Spinal cord (tissue), 10 donors: ENCODE data around the gene STAG3. TPM values are rescaled to one million over a fixed set of nuclear protein-coding genes. Genes with fewer than 3 reads are reported as not detected.
"Not testable (repeated sequence)": the region's sequence is repeated elsewhere in the genome, so short reads cannot be mapped to it uniquely, and the experiment has no call there.

ENCODE experiments used
- DNase-seq, 6 donors: peaks; one replicate each; pipeline versions ENCODE4 v3.0.0 to v3.0.0-alpha.2; 2013 to 2015; ENCODE audit warnings: low spot score in 6 of 6, low read depth in 4 of 6
- H3K27ac ChIP-seq: one replicate; pipeline ENCODE4 v1.5.1; 2013; ENCODE audit warnings: low read depth, low read length, control low read depth
- H3K27me3 ChIP-seq: one replicate; pipeline ENCODE4 v1.6.1; 2013; ENCODE audit warnings: low read length; ENCODE audit not compliant: control insufficient read depth, insufficient read depth
- H3K36me3 ChIP-seq: one replicate; pipeline ENCODE4 v1.6.1; 2013; ENCODE audit warnings: low read length; ENCODE audit not compliant: control insufficient read depth, insufficient read depth
- H3K4me1 ChIP-seq: one replicate; pipeline ENCODE4 v1.6.1; 2013; ENCODE audit warnings: low read length; ENCODE audit not compliant: control insufficient read depth, insufficient read depth
- H3K4me3 ChIP-seq: one replicate; pipeline ENCODE4 v1.5.1; 2013; ENCODE audit warnings: low read depth, low read length, control low read depth
- H3K9me3 ChIP-seq: one replicate; pipeline ENCODE4 v1.6.1; 2013; ENCODE audit warnings: low read length; ENCODE audit not compliant: control insufficient read depth, insufficient read depth
- WGBS: methylation state at CpG from one replicate; pipeline ENCODE4 v1.1.5; 2013; ENCODE audit warnings: missing lambda C conversion rate; ENCODE audit not compliant: insufficient coverage; 5-methylcytosine and 5-hydroxymethylcytosine counted together
- polyA plus RNA-seq, 2 donors: library from polyadenylated mRNA; unstranded; fragments of 120-200 nt; gene quantifications; one replicate each; pipeline ENCODE4 v1.2.1, GENCODE V29; 2013; ENCODE audit not compliant: insufficient read length in 2 of 2
- total RNA-seq, 2 donors: library from RNA; depleted of rRNA in 1 of 2; stranded (reverse); fragments of 120-200 nt in 1 of 2; fragments of >200 nt in 1 of 2; gene quantifications; one replicate each; pipeline versions ENCODE4 v1.2.3 to v1.2.4, GENCODE V29; 2013 to 2014
- donor health status: healthy.

The STAG3 gene
- total and polyA plus RNA-seq, 4 donors: 2.1 to 67.6 (median 18.1) TPM

DNA sequence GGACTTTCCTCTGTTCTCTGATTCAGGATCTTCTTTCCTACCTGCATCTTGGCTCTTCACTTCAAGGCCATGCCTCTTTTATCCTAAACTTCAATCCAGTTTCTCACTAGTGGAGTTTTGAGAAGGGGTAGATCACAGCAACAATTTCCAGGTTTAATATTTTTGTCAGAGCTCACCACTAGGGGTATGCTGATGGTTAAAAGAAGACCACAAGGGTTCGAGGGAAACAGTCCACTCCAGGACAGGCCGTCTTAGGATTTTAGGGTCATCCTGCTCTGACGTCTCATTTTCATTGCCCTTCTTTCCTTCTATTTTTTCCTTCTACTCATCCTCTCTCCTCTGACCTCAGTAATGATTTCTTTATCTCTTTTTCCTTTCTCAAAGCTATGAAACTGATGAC lies 11.3 kb downstream of the STAG3 start:
- 86% methylated on average over 3 of the region's 3 CpGs for WGBS
- Histone ChIP-seq H3K4me1 (no peaks in the 10 kb centered on the region), H3K9me3 (no peaks in the 10 kb centered on the region), H3K36me3 (peaks cover 2% of the 10 kb centered on the region), H3K27ac (no peak overlapping the region), H3K4me3 (no peak overlapping the region), H3K27me3 (no peaks in the 10 kb centered on the region)
- no peak for DNase-seq

DNA sequence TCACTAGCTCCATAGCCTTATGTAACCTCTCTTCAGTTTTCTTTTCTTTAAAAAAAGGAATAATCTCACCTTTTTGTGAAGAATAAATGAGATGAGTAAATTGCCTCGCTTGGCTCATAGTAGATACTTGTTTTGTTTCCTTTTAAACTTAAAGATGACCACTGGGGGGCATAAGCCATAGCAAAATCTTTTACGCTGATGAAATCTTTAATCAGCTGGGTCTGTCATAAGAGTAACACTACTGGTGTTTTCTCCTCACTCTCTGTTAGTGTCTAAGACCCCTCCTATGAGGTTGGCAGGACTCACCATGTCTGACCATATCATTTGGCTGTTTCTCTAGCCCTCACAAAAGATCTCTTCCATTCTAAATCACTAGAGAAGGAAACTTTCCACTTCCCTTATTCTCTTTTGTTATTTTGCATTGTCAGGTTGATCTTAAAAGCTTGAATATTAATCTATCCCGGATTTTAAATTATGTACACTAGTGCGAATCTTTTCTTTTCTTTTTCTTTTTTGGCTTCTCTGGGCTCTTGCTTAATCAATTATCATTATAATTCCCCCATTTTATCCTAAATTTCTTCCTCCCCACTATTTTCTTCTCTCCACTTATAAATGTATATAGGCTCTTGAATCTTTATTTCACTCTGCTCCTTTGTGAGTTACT lies 12.5 kb downstream of the STAG3 start:
- Histone ChIP-seq H3K4me1 (no peaks in the 10 kb centered on the region), H3K27ac (no peak overlapping the region), H3K36me3 (peaks cover 2% of the 10 kb centered on the region), H3K27me3 (no peaks in the 10 kb centered on the region), H3K4me3 (no peak overlapping the region), H3K9me3 (no peaks in the 10 kb centered on the region)
- peak in 2 of 6 donors; percentile 33 to 61 for DNase-seq
- 63% methylated on average over 1 of the region's 4 CpGs for WGBS

DNA sequence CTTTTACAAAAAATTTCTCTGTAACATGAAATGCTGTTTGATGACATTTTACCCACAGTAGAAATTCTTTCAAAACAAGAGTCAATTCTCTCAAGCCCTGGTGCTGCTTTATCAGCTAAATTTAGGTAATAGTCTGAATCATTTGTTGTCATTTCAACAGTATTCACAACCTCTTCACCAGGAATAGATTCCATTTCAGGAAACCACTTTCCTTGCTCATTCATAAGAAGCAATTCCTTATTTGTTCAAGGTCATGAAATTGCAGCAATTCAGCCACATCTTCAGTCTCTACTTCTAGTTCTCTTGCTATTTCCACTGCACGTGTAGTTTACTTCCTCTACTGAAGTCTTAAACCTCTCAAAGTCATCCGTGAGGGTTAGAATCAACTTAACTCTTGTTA lies 14.1 kb downstream of the STAG3 start:
- Histone ChIP-seq H3K4me3 (no peak overlapping the region), H3K9me3 (no peaks in the 10 kb centered on the region), H3K36me3 (peaks cover 2% of the 10 kb centered on the region), H3K4me1 (no peaks in the 10 kb centered on the region), H3K27me3 (no peaks in the 10 kb centered on the region), H3K27ac (no peak overlapping the region)
- DNase-seq: no peak
- WGBS: no CpG with 5 or more reads among the region's 2 CpGs

DNA sequence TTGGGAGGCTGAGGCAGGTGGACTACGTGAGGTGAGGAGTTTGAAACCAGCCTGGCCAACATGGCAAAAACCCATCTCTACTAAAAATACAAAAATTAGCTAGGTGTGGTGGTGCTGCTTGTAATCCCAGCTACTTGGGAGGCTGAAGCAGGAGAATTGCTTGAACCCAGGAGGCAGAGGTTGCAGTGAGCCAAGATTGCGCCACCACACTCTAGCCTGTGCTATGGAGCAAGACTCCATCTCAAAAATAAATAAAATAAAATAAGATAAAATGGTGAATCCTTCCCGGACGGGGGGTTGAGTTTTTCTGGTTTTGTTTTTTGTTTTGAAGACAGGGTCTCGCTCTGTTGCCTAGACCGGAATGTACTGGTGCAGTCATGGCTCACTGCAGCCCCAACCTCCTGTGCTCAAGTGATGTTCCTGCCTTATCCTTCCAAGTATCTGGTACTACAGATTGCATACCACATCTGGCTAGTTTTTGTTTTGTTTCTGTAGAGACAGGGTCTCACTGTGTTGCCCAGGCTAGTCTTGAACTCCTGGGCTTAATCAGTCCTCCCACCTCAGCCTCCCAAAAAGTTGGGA lies 14.7 kb downstream of the STAG3 start:
- 100% methylated on average over 1 of the region's 6 CpGs for WGBS
- H3K4me3 ChIP-seq, DNase-seq: not testable (repeated sequence)

DNA sequence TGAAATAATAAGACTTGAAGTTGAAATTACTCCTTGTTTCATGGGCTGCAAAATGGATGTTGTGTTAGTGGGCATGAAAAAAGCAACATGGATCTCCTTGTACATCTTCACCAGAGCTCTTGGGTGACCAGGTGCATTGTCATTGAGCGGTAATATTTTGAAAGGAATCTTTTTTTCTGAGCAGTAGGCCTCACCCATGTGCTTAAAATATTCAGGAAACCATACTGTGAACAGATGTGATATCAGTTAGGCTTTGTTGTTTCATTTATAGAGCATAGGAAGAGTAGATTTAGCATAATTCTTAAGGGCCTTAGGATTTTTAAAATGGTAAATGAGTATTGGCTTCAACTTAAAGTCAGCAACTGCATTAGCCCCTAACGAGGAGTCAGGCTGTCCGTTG lies 15.3 kb downstream of the STAG3 start:
- H3K9me3 ChIP-seq: no peaks in the 10 kb centered on the region
- WGBS: 100% methylated on average over 1 of the region's 3 CpGs

More for the DNA sequence above, 14.7 kb downstream of the STAG3 start:
- not testable (repeated sequence) for H3K27ac ChIP-seq, H3K36me3 ChIP-seq, H3K4me1 ChIP-seq, H3K27me3 ChIP-seq, H3K9me3 ChIP-seq

DNA sequence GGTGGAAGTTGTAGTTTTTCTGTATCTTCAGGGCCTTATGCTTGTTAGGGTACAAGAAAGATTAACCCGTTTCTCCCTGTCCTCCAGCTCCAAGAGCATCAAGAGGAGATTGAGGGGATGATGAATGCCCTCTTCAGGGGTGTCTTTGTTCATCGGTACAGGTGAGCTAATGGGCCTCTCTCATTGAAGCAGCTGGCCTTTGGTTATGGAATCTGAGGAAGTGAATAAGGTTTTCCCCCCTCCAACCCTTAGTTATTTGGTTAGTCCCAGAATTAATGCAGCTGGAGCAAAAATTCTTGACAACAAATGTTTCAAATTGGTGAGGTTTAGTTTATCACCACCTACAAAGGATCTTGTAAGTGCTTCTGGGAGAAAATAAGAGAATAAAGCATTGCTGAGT lies 17.5 kb downstream of the STAG3 start:
- no peak for DNase-seq
- H3K4me3 ChIP-seq: no peak overlapping the region
- no peaks in the 10 kb centered on the region for H3K9me3 ChIP-seq
- H3K27me3 ChIP-seq: no peaks in the 10 kb centered on the region
- peaks cover 2% of the 10 kb centered on the region for H3K36me3 ChIP-seq
- 80% methylated on average over 1 of the region's 2 CpGs for WGBS
- no peaks in the 10 kb centered on the region for H3K4me1 ChIP-seq
- no peak overlapping the region for H3K27ac ChIP-seq

More for the DNA sequence above, 15.3 kb downstream of the STAG3 start:
- Histone ChIP-seq H3K27ac (no peak overlapping the region), H3K4me3 (no peak overlapping the region), H3K4me1 (no peaks in the 10 kb centered on the region), H3K36me3 (no peaks in the 10 kb centered on the region), H3K27me3 (no peaks in the 10 kb centered on the region)
- no peak for DNase-seq

DNA sequence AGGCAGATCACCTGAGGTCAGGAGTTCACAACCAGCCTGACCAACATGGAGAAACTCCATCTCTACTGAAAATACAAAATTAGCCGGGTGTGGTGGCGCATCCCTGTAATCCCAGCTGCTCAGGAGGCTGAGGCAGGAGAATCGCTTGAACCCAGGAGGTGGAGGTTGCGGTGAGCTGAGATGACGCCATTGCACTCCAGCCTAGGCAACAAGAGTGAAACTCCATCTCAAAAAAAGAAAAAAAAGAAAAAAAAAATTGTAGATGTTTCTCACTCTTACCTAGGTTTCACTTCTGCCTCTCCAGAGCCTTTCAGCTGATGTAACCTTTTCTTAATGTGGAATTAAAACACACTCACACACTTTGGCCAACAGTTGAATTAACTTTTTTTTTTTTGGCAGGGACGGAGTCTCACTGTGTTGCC lies 18.2 kb downstream of the STAG3 start:
- WGBS: 92% methylated on average over 1 of the region's 6 CpGs
- H3K9me3 ChIP-seq, H3K27me3 ChIP-seq, H3K4me3 ChIP-seq, H3K4me1 ChIP-seq, DNase-seq, H3K36me3 ChIP-seq, H3K27ac ChIP-seq: not testable (repeated sequence)

DNA sequence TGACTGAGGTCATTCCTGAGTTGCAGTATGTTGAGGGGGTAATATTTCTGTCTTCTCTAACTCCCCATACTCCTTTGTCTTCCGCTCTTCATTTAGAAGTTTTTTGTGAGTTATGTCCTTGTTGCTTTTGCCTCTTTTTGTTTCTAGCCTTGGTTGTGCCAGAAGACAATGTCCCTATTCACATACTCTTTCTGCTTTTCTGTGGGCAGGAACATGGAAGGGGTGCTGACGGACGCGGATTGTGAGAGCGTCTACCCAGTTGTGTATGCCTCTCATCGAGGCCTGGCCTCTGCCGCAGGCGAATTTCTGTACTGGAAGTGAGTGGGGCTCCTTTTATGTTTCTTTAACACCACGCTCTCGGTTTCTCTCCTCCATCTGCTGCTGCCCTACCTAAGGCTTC lies 20.5 kb downstream of the STAG3 start:
- H3K4me3 ChIP-seq: no peak overlapping the region
- WGBS: 94% methylated on average over 2 of the region's 10 CpGs
- H3K27ac ChIP-seq: no peak overlapping the region

DNA sequence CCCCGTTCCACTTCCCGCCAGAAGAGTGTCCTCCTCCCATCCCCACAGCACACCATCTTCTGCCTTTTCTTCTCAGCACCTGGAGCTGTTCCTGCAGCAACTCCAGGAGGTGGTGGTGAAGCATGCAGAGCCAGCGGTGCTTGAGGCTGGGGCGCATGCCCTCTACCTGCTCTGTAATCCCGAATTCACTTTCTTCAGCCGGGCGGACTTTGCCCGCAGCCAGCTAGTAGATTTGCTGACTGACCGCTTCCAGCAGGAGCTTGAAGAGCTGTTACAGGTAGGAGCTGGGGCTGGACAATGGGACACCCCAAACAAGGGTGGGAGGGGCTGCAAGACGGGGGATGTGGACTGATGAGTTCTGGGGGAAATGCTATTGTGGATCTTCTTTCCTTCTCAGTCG lies 23.0 kb downstream of the STAG3 start:
- Histone ChIP-seq H3K27ac (no peak overlapping the region), H3K9me3 (no peaks in the 10 kb centered on the region), H3K4me3 (no peak overlapping the region), H3K36me3 (peaks cover 19% of the 10 kb centered on the region), H3K27me3 (no peaks in the 10 kb centered on the region), H3K4me1 (no peaks in the 10 kb centered on the region)
- no peak for DNase-seq
- 90% methylated on average over 9 of the region's 11 CpGs for WGBS

More for the DNA sequence above, 20.5 kb downstream of the STAG3 start:
- DNase-seq: no peak
- Histone ChIP-seq H3K36me3 (peaks cover 10% of the 10 kb centered on the region), H3K4me1 (no peaks in the 10 kb centered on the region), H3K9me3 (no peaks in the 10 kb centered on the region), H3K27me3 (no peaks in the 10 kb centered on the region)

DNA sequence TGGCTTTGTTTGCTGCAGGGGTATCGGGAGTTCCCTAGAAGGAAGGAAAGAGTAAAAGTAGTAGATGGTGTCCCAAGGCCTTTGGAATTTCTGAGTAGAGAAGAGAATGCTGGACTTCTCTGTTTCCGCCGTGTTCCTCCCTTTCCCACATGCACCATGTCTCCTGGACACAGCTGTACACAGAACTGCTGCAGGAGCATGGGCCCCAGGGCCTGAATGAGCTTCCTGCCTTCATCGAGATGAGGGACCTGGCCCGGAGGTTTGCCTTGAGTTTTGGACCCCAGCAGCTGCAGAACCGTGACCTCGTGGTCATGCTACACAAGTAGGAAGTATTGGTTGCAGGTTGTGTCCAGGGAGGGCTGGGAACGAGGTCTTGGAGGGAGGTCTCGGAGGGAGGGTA lies 26.7 kb downstream of the STAG3 start:
- H3K4me1 ChIP-seq: peaks cover 4% of the 10 kb centered on the region
- H3K27me3 ChIP-seq: no peaks in the 10 kb centered on the region
- H3K9me3 ChIP-seq: no peaks in the 10 kb centered on the region
- peaks cover 19% of the 10 kb centered on the region for H3K36me3 ChIP-seq
- 94% methylated on average over 8 of the region's 9 CpGs for WGBS
- DNase-seq: no peak
- H3K4me3 ChIP-seq: no peak overlapping the region
- no peak overlapping the region for H3K27ac ChIP-seq
